Gastroesophageal sphincter (tissue), 4 donors: ENCODE data around the gene ZFHX2. TPM values are rescaled to one million over a fixed set of nuclear protein-coding genes. Genes with fewer than 3 reads are reported as not detected.
A peak's percentile ranks its signal among the peaks of the same experiment; 100 is the strongest.

Source experiments
- ATAC-seq: fragments of 150-250 bp; one replicate; pipeline ENCODE4 v1.9.1; 2016; ENCODE audit warnings: mild to moderate bottlenecking, moderate library complexity
- H3K27ac ChIP-seq, 4 donors: fragments of 200-600 bp; sonication (generic) in 3 of 4; 1 replicate in 3 of 4; 2 replicates in 1 of 4; pipeline ENCODE4 v1.5.1; 2016 to 2019
- H3K27me3 ChIP-seq: fragments of 200-600 bp; sonication (generic); one replicate; pipeline ENCODE4 v1.5.1; 2019
- H3K36me3 ChIP-seq, 2 donors: fragments of 200-600 bp; sonication (generic); one replicate each; pipeline ENCODE4 v1.5.1; 2019; ENCODE audit warnings: control low read depth in 1 of 2
- H3K4me1 ChIP-seq, 3 donors: fragments of 200-600 bp; sonication (generic); 1 replicate in 2 of 3; 2 replicates in 1 of 3; pipeline ENCODE4 v1.5.1; 2016 to 2019; ENCODE audit warnings: control low read depth in 2 of 3
- H3K4me3 ChIP-seq, 2 donors: fragments of 200-600 bp; sonication (generic); one replicate each; pipeline ENCODE4 v1.5.1; 2019; ENCODE audit warnings: mild to moderate bottlenecking in 1 of 2, moderate library complexity in 1 of 2
- H3K9me3 ChIP-seq, 3 donors: fragments of 200-600 bp; sonication (generic); one replicate each; pipeline ENCODE4 v1.5.1; 2017 to 2019; ENCODE audit warnings: control low read depth in 2 of 3
- EP300 ChIP-seq: sonication (generic); formaldehyde crosslinking; IDR thresholded peaks from one replicate; pipeline ENCODE4 v1.6.1; 2017; ENCODE audit warnings: antibody characterized with exemption, mild to moderate bottlenecking
- POLR2A ChIP-seq, 2 donors: fragments of 450-650 bp; IDR thresholded peaks; one replicate each; pipeline ENCODE4 v1.6.1; 2017; ENCODE audit warnings: antibody characterized with exemption in 2 of 2, mild to moderate bottlenecking in 2 of 2, moderate library complexity in 1 of 2
- POLR2AphosphoS5 ChIP-seq: sonication (generic); formaldehyde crosslinking; IDR thresholded peaks from one replicate; pipeline ENCODE4 v1.6.1; 2017; ENCODE audit warnings: antibody characterized with exemption
- WGBS, 2 donors: methylation state at CpG; one replicate each; pipeline ENCODE4 v1.1.5; 2018; ENCODE audit warnings: low coverage in 1 of 2; 5-methylcytosine and 5-hydroxymethylcytosine counted together
- total RNA-seq, 4 donors: library from RNA; depleted of rRNA; stranded (reverse); fragments of >200 nt; gene quantifications; one replicate each; pipeline ENCODE4 v1.1.0, GENCODE V29; 2016
- TF ChIP-seq, protein P1 (sequence below), 4 experiments: fragments of 200-600 bp in 2 of 4; fragments of 450-650 bp in 2 of 4; sonication (generic) in 1 of 4; IDR thresholded peaks; one replicate each; pipeline ENCODE4 v1.5.1; 2017 to 2019; ENCODE audit warnings: antibody characterized with exemption in 4 of 4, mild to moderate bottlenecking in 2 of 4, moderate library complexity in 2 of 4

The ZFHX2 gene
- total RNA-seq, 4 donors from 2014 or later = 0.13 to 2.5 (median 1.2) TPM

DNA sequence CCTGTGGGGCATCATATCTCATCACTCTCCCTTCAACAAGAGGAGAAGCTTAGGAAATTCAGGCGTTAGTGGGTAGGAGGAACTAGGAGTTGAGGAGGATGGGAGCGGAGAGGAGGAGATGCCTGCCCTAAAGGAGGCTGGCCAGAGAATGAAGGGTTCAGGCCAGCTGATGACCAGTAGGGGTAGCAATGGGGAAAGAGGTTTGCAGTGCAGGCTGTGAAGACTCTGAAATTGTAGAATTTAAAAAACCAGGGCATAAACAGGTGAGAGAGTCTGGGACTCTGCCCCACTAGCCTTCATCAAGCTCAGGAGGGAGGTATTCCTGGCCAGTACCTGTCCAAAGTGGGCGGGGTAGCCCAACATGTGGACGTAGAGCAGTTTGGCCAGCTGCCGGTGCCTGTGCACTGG, 15.2 kb upstream of the ZFHX2 start:
- peaks cover 0 to 15% of the 10 kb centered on the region in 2 donors for H3K36me3 ChIP-seq
- H3K4me1 ChIP-seq = peaks cover 0 to 31% (median 0%) of the 10 kb centered on the region in 3 donors
- no peaks in the 10 kb centered on the region for H3K9me3 ChIP-seq
- peaks cover 14% of the 10 kb centered on the region for H3K27me3 ChIP-seq
- no peak for TF ChIP-seq POLR2AphosphoS5
- TF ChIP-seq EP300 = no peak
- TF ChIP-seq POLR2A (IDR thresholded peaks at IDR 0.05) = no peak
- TF ChIP-seq, protein P1, sequence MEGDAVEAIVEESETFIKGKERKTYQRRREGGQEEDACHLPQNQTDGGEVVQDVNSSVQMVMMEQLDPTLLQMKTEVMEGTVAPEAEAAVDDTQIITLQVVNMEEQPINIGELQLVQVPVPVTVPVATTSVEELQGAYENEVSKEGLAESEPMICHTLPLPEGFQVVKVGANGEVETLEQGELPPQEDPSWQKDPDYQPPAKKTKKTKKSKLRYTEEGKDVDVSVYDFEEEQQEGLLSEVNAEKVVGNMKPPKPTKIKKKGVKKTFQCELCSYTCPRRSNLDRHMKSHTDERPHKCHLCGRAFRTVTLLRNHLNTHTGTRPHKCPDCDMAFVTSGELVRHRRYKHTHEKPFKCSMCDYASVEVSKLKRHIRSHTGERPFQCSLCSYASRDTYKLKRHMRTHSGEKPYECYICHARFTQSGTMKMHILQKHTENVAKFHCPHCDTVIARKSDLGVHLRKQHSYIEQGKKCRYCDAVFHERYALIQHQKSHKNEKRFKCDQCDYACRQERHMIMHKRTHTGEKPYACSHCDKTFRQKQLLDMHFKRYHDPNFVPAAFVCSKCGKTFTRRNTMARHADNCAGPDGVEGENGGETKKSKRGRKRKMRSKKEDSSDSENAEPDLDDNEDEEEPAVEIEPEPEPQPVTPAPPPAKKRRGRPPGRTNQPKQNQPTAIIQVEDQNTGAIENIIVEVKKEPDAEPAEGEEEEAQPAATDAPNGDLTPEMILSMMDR (IDR thresholded peaks at IDR 0.05) = no peak
- 5% methylated on average over 4 of the region's 5 CpGs; no CpG with 5 or more reads in 1 of the 2 donors for WGBS, 2 donors
- peak overlapping the region in 3 of 4 donors; percentile 61 to 78 (median 75) for H3K27ac ChIP-seq
- no peak for ATAC-seq
- H3K4me3 ChIP-seq = peak overlapping the region; percentile 53 to 72

GRCh38 chr14:23566112-23566777, 14.7 kb upstream of the ZFHX2 start:
- no peaks in the 10 kb centered on the region for H3K9me3 ChIP-seq
- ATAC-seq = no peak
- WGBS, 2 donors = 93% methylated on average over 2 of the region's 10 CpGs; no CpG with 5 or more reads in 1 of the 2 donors
- peaks cover 8% of the 10 kb centered on the region for H3K27me3 ChIP-seq
- H3K4me1 ChIP-seq = peaks cover 0 to 31% (median 0%) of the 10 kb centered on the region in 3 donors
- H3K36me3 ChIP-seq = peaks cover 0 to 20% of the 10 kb centered on the region in 2 donors
- no peak overlapping the region for H3K27ac ChIP-seq
- no peak overlapping the region for H3K4me3 ChIP-seq
- TF ChIP-seq, protein P1 (IDR thresholded peaks at IDR 0.05) = no peak
- TF ChIP-seq POLR2A (IDR thresholded peaks at IDR 0.05) (no peak), POLR2AphosphoS5 (no peak), EP300 (no peak)

GRCh38 chr14:23565626-23566025, 14.1 kb upstream of the ZFHX2 start:
- no peak for TF ChIP-seq POLR2AphosphoS5
- no peak for TF ChIP-seq POLR2A (IDR thresholded peaks at IDR 0.05)
- no peak for TF ChIP-seq EP300
- TF ChIP-seq, protein P1 (IDR thresholded peaks at IDR 0.05) = no peak
- no peak for ATAC-seq

DNA sequence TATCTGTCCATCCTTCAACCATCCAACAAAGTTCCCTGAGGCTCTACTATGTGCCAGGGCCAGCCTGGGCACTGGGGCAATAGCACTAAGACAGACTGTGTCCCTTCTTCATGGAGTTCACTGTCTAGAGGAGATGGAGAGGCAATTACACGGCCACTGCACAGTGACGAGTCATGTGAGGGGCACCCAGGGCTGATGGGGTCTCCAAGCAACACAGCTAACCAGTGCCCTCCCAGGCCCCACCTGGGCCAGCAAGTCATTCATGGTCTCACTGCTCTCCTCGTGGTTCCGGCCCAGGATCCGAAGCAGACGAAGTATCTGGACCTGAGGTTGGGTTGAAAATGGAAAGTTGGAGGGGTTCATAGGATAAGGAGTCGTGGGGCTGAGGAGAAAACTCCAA, 13.3 kb upstream of the ZFHX2 start:
- 90% methylated on average over 1 of the region's 7 CpGs; no CpG with 5 or more reads in 1 of the 2 donors for whole genome bisulfite sequencing, 2 donors
- Histone ChIP-seq H3K9me3 (no peaks in the 10 kb centered on the region), H3K27me3 (no peaks in the 10 kb centered on the region), H3K4me3 (no peak overlapping the region), H3K27ac (no peak overlapping the region), H3K36me3 (peaks cover 0 to 31% of the 10 kb centered on the region in 2 donors), H3K4me1 (peaks cover 0 to 31% (median 0%) of the 10 kb centered on the region in 3 donors)
- ATAC-seq = no peak
- TF ChIP-seq POLR2A (IDR thresholded peaks at IDR 0.05) = no peak
- TF ChIP-seq, protein P1 (IDR thresholded peaks at IDR 0.05) = no peak
- TF ChIP-seq EP300 = no peak
- TF ChIP-seq POLR2AphosphoS5 = no peak

More at GRCh38 chr14:23565626-23566025, 14.1 kb upstream of the ZFHX2 start:
- H3K36me3 ChIP-seq = peaks cover 0 to 24% of the 10 kb centered on the region in 2 donors
- no peak overlapping the region for H3K4me3 ChIP-seq
- H3K27me3 ChIP-seq = peaks cover 2% of the 10 kb centered on the region
- WGBS, 2 donors = 86% methylated on average over 4 of the region's 11 CpGs; no CpG with 5 or more reads in 1 of the 2 donors
- peaks cover 0 to 31% (median 0%) of the 10 kb centered on the region in 3 donors for H3K4me1 ChIP-seq
- H3K27ac ChIP-seq = no peak overlapping the region
- H3K9me3 ChIP-seq = no peaks in the 10 kb centered on the region
